ENCODE data around the gene JAML.
"Not testable (repeated sequence)": the region's sequence is repeated elsewhere in the genome, so short reads cannot be mapped to it uniquely, and the experiment has no call there.

Gene JAML

DNA sequence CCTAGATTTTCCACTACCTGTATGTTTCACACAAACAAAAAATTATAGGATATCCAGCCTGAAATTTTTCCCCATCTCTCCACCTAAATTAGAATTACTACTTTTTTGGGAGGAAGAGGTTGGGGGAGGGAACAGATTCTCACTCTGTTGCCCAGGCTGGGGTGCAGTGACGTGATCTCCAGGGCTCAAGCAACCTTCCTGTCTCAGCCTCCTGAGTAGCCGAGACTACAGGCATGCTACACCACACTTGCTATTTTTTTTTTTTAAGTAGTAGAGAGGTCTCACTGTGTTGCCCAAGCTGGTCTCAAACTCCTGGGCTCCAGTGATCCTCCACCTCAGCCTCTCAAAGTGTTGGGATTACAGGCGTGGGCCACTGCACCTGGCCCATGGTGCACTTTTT is 9.5 kb downstream of the JAML start:
- no peak for DNase-seq

DNA sequence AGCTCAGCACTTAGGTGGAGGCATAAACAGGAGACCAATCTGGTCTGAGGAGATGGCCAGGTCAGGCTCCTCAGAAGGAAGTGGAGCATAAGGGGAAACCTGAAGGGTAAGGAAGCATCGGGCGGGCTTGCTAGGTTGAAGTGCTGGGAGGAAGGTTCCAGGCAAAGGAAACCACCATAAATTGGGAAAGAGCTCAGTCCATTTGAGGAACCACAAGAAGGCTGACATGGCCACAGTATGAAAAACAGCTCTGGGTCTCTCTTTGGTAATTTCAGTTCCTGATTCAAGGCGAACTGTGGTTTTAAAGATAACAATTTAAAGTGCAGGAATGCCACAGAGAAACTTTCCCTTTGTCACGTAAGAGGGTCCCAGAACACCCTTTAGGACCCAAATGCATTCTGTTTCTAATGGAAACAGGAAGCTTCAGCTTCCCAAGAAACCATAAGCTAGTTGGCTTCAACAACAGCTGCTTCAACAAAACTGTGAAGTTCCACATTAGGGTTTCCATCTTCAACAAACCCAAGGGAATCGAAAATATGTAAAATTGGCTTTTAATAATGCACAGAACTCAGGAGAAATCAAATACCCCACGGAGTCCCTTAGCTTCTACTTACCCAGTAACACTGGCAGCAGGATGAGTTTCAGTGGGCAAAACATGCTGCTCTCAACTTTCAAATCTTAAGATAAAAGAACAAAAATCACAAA is 10.4 kb downstream of the JAML start:
- no peak for DNase-seq

DNA sequence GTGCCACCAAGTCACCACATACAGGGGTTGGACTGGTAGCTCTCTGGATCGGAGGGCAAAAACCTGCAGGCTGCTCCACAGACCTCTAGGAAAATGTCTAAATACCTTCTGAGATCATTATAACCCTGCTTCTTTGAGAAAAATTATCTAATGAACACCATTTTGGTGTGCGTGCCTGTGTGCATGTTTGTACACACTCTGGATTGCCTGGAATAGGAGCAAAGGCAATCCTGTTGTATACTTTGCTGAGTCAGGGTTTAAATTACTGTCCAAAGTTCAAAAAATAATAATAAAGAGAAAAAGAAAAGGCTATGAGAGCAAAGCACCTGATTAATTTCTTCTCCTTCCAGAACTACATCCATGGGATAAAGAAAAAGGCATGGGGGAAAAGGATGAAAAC is 11.0 kb downstream of the JAML start:
- DNase-seq, result no peak

DNA sequence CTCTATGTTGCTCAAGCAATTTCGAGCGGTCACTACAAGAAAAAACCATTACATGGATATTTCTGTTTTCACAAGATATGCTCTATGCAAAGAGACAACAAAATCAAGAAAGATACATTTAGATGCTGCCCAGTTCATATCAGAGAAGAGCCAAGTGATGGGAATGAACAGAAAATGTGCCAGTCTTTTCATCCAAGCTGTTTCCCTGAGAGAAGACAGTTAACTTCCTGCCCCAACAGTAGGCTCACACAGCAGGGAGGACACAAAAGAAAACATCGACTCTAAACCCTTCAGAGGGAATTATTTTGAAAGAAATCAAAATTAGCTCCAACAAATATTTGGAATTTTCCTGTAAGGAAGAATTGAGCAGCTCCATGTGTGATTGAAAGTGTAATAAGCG is 11.6 kb downstream of the JAML start:
- no peak for DNase-seq

DNA sequence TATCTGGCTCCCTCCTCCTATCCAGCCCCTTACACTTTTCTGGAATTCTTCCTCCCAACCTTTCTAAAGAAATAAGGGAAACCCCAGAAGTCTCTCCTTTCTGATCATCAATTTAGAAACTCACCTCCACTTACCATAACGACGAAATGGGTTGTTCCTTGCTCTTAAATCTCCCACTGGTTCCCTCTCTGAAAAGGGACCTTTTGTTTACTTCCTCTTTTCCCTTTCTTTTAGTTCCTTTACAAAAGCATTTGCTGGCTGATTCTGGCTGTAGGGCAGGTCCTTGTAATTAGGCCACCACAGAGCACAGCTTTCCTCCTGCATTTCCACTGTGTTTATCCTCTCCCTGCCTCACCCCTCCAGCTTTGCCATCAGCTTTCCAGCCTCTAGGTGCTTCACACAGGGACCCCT is 12.0 kb downstream of the JAML start:
- no peak for DNase-seq

DNA sequence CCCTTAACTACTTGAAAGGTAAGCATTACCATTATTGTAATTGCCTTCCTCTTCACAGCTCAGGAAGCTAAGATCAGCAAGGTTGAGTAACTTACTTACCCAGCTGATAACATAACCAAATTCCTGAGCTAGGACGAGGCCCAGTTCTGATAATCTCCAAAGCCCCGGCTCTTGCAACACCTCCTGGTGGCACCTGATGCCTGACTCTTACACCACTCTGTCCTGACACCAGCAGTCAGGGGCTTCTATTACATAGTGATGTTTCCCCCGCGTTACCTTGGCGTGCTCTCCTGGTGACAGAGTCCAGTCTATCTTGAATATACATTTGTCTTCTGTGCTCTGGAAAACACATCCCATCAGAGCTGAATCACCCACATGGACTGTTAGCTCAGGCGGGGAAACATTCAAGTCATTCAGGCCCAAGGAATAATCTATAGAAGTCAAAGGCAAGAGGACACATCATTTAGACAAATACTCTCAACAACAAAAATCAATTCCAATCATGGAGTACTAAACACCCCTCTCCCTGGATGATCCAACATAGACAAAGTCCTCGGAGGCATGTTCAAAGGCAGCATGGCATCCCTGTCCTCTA is 12.6 kb downstream of the JAML start:
- DNase-seq, result no peak

DNA sequence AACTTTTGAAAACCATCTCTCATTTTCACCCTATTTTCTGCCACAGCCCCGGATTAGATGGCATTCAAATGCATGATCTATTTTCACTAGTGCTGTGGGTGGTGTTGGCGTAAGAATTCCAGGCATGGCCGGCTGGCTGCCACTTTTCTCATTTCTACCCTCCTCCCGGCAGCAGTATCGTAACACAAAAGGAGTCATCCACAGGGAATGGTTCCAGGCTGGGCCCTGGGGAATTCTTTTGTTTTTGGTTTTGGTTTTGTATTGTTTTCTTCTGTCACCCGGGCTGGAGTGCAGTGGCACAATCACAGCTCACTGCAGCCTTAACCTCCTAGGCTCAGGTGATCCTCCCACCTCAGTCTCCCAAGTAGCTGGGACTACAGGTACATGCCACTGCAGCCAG is 13.8 kb downstream of the JAML start:
- DNase-seq, result no peak

DNA sequence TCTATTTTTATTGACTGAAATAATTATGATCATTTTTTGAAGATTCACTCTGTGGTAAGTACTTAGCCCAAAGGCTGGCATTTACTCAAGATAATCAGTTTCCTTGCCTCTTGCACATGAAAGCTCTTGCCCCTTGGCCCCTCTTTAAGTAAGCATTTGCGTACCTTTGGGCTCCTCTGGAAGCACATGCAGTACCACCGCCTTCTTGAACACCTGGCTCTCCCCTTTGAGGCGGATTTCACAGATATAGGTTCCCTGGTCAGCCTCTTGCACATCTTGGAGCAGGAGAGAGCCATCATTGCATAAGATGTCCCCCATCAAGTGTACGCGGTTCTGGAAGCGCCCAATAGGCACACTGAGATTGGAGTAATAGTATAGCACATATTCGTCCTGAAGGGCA is 14.5 kb downstream of the JAML start:
- DNase-seq, result no peak

DNA sequence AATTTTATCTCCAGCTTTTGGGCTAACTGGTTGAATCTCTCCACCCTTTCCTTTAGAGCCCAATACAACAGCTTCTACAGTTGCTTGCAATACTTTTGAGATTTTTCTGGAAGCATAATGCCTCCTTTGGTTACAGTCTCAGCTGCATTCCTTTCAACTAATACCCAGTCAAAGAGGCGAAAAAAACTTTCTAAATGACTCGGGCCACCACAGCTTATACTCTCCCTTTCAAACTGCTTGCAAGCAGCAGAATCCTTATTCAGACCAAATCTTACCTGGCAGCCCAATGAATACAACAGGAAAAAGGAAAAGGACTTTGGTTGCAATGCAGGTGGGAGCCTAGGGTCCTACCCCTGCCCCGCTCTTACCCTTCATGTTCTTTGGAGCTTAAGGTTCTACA is 15.8 kb downstream of the JAML start:
- DNase-seq, result no peak

DNA sequence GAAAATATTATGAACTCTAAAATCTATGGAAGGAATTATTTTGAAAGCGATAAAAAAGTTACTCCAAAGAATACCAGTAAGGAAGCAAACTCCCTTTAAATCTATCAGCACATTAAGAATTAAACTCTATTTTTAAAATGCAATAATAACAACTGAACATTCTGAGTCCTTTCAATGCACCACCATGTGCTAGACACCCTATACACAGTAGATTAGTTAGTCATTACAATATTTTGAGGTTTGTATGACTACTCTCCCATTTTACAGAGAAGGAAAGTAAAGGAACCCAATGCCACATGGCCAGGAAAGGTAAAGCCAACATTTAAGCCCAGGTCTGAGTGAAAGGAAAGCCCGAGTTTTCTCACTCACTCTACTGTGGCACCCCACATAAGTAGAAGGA is 17.7 kb downstream of the JAML start:
- no peak for DNase-seq

DNA sequence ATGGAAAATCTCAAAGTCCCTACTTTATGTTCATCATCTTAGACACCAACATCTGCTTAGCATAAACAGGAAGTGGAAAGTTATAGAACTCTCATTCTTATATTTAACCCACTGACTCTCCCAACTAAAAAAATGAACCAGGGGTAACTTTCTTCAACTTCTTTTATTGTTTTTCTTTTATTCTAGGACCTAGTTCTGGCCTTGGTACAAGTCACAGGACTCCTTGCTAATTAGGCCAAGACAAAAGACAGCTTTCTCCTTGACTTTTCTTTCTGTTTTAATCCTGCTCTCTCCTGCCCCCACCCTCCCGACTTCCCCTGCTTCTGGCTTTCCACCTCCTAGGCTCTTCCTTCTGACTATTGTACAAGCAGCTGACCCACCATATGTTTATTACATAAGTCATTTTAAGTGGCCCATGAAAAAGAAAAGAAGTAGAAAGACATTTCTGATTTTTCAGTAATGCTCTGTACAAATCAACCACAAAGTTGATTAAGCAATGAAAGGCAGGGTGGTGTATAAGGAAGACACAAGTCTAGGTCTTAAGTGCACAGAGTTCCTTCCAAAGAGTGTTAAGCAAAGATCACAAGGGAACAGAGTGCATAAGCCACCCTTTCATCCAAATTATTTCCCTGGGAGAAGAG is 18.3 kb downstream of the JAML start:
- no peak for DNase-seq

DNA sequence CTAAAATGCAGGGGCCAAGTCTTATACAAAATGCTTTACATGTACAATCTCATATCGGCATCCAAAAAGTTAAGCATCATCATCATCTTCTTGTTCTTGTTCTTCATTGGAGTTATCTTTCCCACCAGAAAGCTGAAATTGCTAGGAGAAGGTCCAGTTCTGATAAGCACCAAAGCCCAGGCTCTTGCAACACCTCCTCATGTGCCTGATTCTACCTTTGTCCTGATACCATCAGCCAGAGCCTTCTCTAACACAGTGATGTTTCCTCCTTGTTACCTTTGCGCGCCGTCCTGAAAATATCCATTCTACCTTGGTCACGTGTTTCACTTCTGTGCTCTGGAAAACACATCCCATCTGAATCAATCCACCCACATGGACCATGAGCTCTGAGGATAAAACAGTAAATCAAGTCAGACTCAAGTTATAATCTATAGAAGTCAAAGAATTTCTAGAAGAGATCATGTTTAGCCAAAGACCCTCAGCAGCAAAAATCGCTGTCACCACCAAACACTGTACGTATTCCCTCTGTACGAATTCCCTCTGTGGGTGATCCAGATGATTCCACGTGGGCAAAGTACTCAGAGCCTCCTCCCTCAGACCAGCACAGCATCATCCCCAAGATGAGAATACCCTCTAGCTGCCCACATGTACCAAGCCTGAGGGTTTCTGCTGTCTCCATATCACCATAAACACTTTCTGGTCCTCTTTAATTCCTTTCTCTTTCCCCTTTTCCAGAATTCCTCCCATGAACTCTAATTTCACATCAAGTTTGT is 19.0 kb downstream of the JAML start:
- no peak for DNase-seq

DNA sequence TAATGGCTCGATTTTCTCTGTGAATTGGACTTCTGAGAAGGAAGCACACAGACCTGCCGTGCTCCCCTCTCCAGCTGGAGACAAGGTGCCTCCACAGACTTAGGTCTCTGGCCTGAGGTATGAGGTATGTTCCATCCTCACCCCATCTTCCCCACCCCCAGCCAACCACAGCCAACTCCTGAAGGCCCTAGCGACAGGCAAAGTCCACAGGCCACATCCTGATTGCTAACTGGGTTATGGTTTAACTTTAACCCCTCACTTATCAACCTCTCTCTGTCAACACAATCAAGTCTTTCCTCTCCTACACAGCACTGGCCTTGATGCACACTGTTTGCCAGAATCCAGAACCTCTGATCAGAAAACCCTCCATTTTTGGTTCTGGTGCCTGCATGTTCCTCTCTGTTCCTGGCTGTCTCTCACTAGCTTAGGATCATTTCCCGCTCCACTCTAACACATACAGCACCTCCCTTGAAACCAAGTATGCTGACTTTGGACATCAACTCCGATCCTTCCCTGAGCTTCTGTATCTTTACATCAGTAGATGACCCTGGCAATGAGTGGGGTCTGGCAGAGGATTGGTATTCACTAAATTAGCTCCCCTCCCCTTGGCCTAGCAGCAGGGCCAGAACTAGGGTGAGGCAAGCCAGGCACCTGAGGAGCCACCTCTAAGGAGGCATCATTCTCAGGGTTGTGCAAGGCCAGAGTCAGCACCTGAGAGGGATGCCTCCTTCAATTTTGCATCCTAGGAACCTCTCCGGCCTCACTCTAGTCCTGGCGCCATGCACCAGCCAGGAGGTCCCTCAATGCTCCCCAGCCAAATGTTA is 22.0 kb downstream of the JAML start:
- peak; percentile 50 for DNase-seq

DNA sequence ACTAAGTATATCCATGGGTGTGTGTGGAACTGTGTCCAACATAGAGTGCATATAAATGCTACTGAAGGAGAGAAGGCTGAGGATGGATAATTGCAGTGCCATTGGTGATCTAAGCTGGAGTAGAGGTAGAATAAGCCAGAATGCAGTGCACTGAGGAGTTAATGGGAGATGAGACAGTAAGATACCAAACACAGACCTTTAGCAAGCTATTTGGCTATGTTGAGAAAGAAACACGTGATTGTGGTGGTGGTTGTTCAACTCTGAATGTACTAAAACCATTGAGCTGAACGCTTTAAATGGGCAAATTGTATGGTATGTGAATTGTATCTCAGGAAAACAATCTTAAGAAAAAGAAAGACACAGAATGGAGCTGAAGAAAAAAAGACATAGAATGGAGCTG is 22.8 kb downstream of the JAML start:
- DNase-seq, result no peak

DNA sequence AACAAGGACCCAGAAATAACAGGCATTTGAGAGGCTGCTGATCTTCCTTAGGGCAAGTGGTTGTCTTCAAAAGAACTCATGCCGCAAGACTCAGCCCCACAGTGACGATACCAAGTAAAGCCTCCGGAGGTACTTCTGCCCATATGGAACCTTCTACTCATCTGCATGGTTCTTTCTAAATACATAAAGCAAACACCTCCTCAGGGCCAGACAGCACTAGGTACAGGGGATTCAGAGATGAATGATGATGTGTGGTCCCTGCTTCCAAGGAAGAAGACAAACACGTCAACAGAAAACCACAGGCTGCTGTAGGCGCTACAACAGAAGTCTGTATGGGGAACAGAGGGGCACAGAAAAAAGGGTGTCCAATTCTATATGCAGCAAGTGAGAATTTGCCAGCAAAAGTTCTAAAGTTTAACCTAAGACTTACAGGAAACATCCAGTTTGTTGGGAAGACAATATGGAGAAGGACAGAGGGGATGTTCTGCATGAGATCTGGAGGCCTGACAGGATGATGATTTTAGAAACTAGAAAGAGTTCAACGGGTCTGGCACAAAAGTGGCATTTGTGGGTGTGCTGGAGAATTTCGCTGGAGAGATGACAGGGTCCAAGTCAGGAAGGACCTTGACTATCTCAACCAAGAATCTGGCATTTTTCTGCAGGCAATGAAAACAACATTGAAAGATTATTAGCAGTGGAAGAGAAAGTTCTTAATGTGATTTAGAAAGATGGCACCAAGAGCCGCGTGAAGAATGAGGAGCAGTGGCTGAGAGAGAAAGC is 23.7 kb downstream of the JAML start:
- DNase-seq, result peak; percentile 61

DNA sequence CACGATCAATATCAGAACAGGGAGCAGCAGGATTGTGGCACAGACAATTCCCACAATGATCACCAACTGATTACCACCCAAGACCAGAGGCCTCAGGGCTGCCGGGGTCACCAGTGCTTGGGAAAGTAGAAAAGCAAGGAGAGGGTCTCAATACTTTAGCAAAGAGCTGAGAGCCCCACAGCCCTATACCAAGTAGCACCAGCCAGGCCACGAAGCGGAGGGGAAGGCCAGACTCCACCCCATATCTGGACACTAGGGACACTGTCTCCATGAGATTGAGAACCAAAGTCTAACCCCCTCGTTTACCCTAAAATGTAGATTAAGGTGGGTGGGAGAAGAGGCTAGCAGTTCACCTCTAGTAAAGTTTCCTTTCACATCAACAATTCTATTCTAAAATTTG is 24.3 kb downstream of the JAML start:
- no peak for DNase-seq

DNA sequence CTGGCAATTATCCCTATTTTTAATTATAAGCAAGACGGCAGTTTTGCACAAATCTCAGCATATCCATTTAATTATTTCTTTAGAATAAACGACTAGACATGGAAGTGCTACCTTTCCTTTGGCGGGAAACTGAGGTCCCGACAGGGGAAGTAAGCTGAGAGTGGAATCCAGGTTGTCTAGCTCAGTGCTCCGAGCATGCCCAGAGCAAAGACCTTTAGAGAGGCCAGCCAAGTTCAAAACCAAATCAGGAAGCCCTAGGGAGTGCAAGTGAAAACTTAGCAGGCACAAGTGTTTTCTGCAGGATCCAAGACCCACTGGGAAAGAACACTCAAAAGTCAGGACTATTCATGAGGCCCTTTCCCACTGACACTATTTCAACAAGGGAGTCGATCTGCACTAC is 25.7 kb downstream of the JAML start:
- DNase-seq, result no peak

DNA sequence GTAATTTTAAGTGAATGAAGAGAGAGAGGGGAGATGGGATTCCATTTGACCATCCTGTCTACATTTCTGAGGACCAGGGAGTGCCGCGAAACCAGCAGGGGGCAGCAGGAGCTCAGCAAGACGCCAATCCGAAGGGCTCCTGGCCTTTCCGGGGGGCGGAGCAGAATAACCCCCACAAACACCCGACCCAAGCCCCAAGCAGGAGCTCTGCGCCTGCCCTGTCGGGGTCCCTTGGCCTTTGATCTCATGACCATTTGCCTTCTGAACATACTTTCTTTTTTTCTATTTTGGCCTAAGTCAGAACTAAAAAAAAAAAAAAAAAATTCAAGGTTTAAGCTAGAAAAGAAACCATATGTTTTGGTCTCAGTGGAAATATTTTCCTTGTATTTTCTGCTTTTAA is 26.4 kb downstream of the JAML start:
- DNase-seq, result peak; percentile 89

DNA sequence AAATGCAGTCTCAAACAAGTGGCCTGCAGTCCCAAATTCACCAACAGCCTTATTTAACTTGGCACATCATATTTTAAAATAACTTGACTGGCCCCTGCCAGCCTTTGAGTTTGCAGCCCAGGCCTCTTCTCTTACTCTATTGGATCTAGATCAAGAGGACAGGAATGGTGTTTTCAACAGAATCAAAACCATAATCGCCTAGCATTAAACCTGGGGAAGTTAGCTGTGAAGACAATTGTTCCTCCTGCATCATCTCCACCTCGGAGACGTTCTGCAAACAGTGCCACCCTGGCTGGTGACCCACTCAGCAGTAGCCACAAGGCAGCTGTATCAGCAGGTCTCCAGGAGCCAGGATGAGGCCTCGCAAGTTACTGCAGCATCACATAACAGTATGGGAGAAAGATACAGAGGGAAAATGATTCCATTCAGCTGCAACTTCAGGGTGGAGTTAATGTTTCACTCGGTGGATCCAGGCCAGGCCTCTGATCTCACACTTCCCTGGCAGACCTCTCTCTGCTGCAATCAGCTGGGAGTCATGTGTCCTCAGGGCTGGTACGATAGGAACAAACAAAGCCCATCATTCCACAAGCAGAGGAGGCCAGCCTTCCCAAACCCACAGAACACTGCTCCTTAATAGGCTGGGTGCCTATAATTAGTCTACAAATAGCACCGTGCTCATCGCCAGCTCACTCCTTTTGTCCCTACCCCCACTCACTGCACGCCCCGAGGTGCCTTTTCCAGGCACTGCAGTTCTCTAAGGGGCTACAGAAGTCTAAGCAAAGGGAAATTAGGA is 29.8 kb downstream of the JAML start:
- DNase-seq, result no peak

DNA sequence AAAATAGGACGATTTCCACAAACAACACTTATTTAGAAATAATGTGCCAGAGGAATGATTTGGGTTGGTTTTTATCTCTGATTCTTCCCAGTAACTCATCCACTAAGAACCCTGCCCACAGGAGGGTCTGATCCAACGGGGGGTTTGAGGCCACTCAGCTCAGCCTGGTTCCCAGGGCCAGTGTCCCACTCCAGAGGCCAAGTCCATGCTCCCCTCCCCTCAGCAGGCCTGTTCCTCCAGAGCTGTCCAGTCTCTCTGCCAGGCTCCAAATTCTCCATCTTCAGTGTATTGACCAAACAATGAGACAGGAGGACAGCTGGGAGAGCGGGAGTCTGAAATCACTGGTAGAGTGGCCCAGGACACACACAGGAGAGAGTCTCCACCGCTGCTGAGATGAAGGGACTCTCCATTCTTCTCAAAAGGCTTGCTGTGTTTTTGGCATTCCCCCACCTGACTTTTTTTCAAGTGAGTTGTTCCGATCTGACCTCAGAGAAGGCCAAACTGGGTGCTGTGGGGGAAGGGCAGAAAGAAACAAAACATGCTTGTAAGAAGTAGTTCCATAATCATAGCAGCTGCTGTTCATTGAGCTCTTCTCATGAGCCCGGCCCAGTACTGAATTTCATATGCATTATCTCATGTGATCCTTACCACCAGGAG is 30.8 kb downstream of the JAML start:
- DNase-seq, result no peak

DNA sequence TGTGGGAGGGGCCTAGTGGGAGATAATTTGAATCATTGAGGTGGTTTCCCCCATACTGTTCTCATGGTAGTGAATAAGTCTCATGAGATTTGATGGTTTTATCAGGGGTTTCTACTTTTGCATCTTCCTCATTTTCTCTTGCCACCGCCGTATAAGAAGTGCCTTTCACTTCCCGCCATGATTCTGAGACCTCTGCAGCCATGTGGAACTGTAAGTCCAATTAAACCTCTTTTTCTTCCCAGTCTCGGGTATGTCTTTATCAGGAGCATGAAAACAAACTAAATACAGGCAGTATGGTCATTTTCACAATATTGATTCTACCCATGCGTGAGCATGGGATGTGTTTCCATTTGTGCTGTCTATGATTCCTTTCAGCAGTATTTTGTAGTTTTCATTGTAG is 32.0 kb downstream of the JAML start:
- not testable (repeated sequence) for DNase-seq
